ENCODE measurements around the gene BCOR. TPM values are rescaled to one million over a fixed set of nuclear protein-coding genes. Genes with fewer than 3 reads are reported as not detected.

Gene BCOR
- total RNA-seq, 1 donor from 2014 or later = 15.1 TPM

DNA sequence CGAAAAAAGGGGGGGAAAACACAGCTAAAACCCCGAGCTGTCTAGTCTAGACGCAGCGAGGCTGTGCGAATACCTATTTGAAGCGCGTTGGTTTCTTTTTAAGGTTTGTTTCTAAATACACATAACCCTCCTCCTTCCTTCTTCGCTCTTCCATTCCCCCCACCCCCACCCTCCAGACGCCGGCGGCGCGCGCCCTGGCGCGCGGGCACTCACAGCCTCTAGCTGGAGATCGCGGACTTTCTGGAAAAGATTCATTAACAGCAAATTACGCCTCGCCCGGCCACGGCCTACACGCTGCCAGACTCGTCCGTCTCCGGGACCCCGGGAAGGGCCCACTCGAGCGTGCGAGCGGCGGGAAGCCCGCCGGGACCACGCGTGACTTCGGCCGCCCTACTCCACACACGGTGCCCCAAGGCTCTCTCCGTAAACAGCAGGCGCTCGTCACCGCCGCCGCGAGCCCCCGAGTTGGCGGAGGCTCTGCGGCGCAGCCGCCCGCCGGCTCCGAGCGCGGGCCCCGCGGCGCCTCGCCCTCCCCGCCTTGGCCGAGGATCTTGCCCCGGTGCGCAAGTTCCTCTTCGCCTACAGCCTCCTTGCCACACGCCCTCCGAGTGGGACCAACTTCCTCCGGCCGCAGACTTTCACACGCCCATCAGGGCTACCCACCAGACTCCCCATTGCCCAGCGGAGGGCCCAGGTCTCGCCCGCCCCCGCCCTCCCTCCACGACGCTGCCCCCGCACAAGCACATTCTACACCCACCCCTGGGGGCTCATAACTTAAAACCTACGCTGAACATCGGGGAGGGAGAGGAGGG, 2.0 kb downstream of the BCOR start:
- DNase-seq = peak; percentile 23
- Histone ChIP-seq H3K4me1 (peaks cover 36% of the 10 kb centered on the region), H3K36me3 (no peaks in the 10 kb centered on the region), H3K27ac (replicated peaks) (peak overlapping the region; percentile 93), H3K4me3 (peak overlapping the region; percentile 86), H3K9me3 (replicated peaks) (no peaks in the 10 kb centered on the region), H3K27me3 (ENCODE audit: low read depth) (no peaks in the 10 kb centered on the region)
- intact Hi-C loops (cut with micrococcal nuclease) = loop anchor here (10.0 kb wide), 1 partner anchor 49 kb away; no protein-coding TSS in a partner anchor
- TF ChIP-seq, protein P1, sequence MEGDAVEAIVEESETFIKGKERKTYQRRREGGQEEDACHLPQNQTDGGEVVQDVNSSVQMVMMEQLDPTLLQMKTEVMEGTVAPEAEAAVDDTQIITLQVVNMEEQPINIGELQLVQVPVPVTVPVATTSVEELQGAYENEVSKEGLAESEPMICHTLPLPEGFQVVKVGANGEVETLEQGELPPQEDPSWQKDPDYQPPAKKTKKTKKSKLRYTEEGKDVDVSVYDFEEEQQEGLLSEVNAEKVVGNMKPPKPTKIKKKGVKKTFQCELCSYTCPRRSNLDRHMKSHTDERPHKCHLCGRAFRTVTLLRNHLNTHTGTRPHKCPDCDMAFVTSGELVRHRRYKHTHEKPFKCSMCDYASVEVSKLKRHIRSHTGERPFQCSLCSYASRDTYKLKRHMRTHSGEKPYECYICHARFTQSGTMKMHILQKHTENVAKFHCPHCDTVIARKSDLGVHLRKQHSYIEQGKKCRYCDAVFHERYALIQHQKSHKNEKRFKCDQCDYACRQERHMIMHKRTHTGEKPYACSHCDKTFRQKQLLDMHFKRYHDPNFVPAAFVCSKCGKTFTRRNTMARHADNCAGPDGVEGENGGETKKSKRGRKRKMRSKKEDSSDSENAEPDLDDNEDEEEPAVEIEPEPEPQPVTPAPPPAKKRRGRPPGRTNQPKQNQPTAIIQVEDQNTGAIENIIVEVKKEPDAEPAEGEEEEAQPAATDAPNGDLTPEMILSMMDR (IDR thresholded peaks at IDR 0.05; ENCODE audit: borderline replicate concordance) = no peak

DNA sequence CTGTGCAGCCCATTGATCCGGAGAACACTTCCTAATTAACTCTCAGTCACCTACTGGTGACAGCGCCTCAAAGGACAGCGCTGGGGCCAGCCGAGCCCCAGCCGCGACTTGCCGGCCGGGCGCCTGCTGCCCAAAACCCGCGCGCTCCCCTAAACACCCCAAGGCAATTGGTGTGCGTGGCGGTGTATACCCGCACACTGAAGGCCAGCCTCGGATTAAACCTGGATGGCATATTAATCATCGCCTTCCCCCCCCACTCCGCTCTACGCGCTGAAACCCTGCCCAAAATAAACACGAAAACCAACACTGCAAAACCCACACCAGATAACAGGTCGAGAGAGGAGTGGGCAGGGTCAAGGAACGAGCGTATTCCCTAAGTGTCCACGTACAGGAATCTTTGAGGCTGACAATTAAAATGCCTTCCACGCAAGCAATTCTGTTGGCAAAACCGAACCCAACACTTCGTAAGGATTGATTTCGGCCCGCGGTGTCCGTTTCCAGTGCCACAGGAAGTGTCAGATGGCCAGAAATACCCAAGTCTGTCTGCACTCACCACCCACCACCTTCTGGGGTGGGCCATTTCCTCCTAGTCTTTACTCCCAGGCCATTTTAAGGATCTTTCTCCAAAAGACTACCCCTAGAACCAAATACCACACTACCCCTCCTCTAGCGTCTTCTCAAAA, 2.7 kb downstream of the BCOR start:
- Histone ChIP-seq H3K4me3 (peak overlapping the region; percentile 86), H3K9me3 (replicated peaks) (no peaks in the 10 kb centered on the region), H3K27ac (replicated peaks) (peak overlapping the region; percentile 93), H3K36me3 (no peaks in the 10 kb centered on the region), H3K27me3 (ENCODE audit: low read depth) (no peaks in the 10 kb centered on the region), H3K4me1 (peaks cover 40% of the 10 kb centered on the region)
- TF ChIP-seq, protein P1 (IDR thresholded peaks at IDR 0.05; ENCODE audit: borderline replicate concordance) = no peak
- DNase-seq = no peak
- intact Hi-C loops (cut with micrococcal nuclease) = loop anchor here (10.0 kb wide), 1 partner anchor 50 kb away; no protein-coding TSS in a partner anchor

DNA sequence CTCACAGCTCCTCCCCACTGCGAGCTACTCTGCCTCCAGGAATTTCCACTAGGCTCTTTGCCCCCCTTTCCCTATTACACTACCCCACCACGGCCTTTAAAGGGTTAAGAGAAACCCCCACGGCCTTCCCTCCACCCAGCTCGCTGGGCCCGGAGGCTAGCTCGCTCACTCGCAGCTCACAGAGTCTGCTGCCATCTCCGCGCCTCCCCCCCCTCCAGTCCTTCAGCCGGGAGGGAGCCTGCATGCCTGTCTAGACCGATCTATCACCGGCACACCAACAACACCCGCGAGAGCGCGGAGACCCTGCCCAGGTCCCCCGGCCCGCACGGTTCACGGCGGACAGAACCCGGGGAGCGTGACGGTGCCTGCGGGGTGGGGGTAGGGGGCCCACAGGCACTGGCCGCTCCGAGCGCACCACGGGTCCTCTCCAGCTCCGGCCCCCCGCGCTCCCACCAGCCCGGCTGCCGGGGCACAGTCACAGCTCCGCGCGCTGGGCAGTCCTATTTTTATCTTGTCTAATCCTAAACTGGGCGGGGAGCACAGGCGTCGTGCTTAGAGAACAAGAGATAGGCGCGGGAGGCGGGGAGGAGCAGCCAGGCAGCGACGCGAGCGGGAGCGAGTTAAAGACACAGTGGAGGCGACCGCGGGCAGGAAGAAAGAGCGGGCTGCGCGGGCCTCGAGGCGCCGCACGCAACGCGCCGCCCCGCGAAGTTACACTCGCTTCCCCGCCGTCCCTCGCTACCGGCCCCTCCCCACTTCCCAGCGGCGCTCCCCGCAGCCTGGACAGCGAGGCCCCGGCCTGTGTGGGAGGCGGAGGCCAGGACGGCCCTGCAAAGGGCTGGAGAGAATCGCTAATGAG, 3.5 kb downstream of the BCOR start:
- TF ChIP-seq, protein P1 (IDR thresholded peaks at IDR 0.05; ENCODE audit: borderline replicate concordance) = no peak
- Histone ChIP-seq H3K4me3 (peak overlapping the region; percentile 86), H3K27me3 (ENCODE audit: low read depth) (no peaks in the 10 kb centered on the region), H3K27ac (replicated peaks) (peak overlapping the region; percentile 93), H3K9me3 (replicated peaks) (no peaks in the 10 kb centered on the region), H3K4me1 (peaks cover 40% of the 10 kb centered on the region), H3K36me3 (no peaks in the 10 kb centered on the region)
- intact Hi-C loops (cut with micrococcal nuclease) = loop anchor here (10.0 kb wide), 1 partner anchor 51 kb away; no protein-coding TSS in a partner anchor
- peak; percentile 69 for DNase-seq

DNA sequence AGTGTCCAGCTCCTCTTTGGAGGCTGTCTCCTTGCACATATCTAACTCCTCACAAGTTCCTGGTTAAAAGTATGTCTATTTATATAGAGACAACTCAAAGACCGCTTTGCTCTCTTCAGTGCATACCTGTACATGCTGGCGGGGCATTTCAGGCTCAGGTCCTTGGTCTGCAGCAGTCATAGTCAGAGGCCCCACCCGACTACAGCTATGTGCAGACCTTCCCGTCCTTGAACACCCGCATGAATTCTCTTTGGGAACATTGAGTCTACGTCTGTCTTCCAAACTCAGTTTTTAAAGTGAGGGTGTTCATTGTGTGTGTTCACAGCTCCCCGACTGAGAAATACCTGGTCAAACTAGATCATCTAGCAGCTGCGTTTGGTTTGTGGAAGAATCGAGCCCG, 4.2 kb downstream of the BCOR start:
- TF ChIP-seq, protein P1 (IDR thresholded peaks at IDR 0.05; ENCODE audit: borderline replicate concordance) = no peak
- DNase-seq = no peak
- H3K9me3 ChIP-seq (replicated peaks) = no peaks in the 10 kb centered on the region
- intact Hi-C loops (cut with micrococcal nuclease) = loop anchor here (10.0 kb wide), 1 partner anchor 51 kb away; no protein-coding TSS in a partner anchor
- no peaks in the 10 kb centered on the region for H3K27me3 ChIP-seq (ENCODE audit: low read depth)
- H3K36me3 ChIP-seq = no peaks in the 10 kb centered on the region
- H3K4me3 ChIP-seq = peak overlapping the region; percentile 86
- peaks cover 45% of the 10 kb centered on the region for H3K4me1 ChIP-seq
- H3K27ac ChIP-seq (replicated peaks) = peak overlapping the region; percentile 93

Measured in left ventricle myocardium inferior (tissue), 1 donor.